Measurements from ENCODE around the gene GPC5. TPM values are rescaled to one million over a fixed set of nuclear protein-coding genes. Genes with fewer than 3 reads are reported as not detected.

GPC5 gene
- total and polyA plus RNA-seq, 2 of the 8 experiments (the other 6 are each of a cell fraction or from before 2014, with no cell fraction given), result 0.20 to 0.39 TPM

DNA sequence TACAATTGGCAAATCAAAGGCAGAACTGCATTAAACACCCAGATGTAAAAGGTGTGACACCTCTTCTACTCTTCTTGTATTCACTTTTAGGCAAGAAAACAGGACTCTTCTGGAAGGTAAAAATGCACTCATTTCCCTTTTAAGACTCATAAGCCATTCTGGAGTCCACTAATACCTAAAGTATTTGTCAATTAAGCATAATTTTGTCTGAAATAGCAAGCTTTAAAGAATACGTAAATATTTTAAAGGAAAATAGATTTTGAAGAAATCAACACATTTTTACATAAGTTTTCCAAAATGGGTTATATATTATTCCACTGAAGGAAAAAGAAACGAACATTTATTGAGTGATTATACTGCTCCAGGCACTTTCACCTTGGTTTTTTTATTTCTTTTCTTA lies 1166.5 kb downstream of the GPC5 start:
- POLR2A ChIA-PET (ENCODE audit: partially characterized antibody), result interaction anchor here (0.7 kb wide), 1 partner anchor 59 kb away, joined by 3 read pairs; no protein-coding TSS in a partner anchor
- no peak overlapping the region for H3K4me2 ChIP-seq (ENCODE audit: insufficient read depth in 1 of 2, low read depth in 2 of 2, low read length in 2 of 2)
- DNase-seq (ENCODE audit: low read depth in 1 of 2, low spot score in 2 of 2), result no peak

More for the DNA sequence above, 1166.5 kb downstream of the GPC5 start:
- Histone ChIP-seq H3K56ac (replicated peaks; ENCODE audit: insufficient read length, low read depth, low read length) (no peak overlapping the region), H4K91ac (replicated peaks; ENCODE audit: insufficient read length, low read length) (no peak overlapping the region), H4K5ac (ENCODE audit: insufficient read length, low read depth, low read length) (no peak overlapping the region), H3K4me1 (replicated peaks in 1 of 4; ENCODE audit: control insufficient read depth in 3 of 4, insufficient read depth in 4 of 4, low read length in 3 of 4) (no peaks in the 10 kb centered on the region), H3K4ac (replicated peaks; ENCODE audit: insufficient read length, low read depth, low read length) (no peak overlapping the region), H2BK12ac (ENCODE audit: low read depth, low read length) (no peak overlapping the region), H2AFZ (ENCODE audit: low read length) (no peak overlapping the region), H3K27me3 (replicated peaks in 1 of 4; ENCODE audit: control insufficient read depth in 3 of 4, extremely low read depth in 1 of 4, insufficient read depth in 3 of 4, low read length in 3 of 4) (no peaks in the 10 kb centered on the region), H3K79me1 (ENCODE audit: low read depth, low read length) (no peaks in the 10 kb centered on the region), H2AK5ac (ENCODE audit: low read depth, low read length) (no peak overlapping the region), H3K18ac (ENCODE audit: extremely low read depth, low read length) (no peak overlapping the region), H3K23me2 (ENCODE audit: low read depth, low read length) (no peaks in the 10 kb centered on the region), H3K4me3 (ENCODE audit: extremely low read depth in 1 of 4, insufficient read depth in 2 of 4, low read depth in 3 of 4, low read length in 4 of 4) (no peak overlapping the region), H2BK15ac (ENCODE audit: low read length) (no peak overlapping the region), H3K23ac (ENCODE audit: insufficient read length) (no peak overlapping the region), H3K36me3 (ENCODE audit: control insufficient read depth in 2 of 4, insufficient read depth in 4 of 4, low read length in 3 of 4) (no peaks in the 10 kb centered on the region), H2BK120ac (replicated peaks; ENCODE audit: low read depth, low read length) (no peak overlapping the region), H4K20me1 (replicated peaks in 1 of 2; ENCODE audit: control insufficient read depth in 1 of 2, insufficient read depth in 2 of 2, low read length in 2 of 2) (no peaks in the 10 kb centered on the region), H2BK5ac (ENCODE audit: low read depth, low read length) (no peak overlapping the region), H3K14ac (ENCODE audit: insufficient read length) (no peak overlapping the region), H4K8ac (ENCODE audit: extremely low read depth, insufficient read depth, low read length) (no peak overlapping the region), H3K79me2 (ENCODE audit: control insufficient read depth in 1 of 2, insufficient read depth in 2 of 2, low read length in 2 of 2) (no peaks in the 10 kb centered on the region), H3K9ac (replicated peaks in 1 of 4; ENCODE audit: extremely low read depth in 1 of 4, low read depth in 3 of 4, low read length in 3 of 4) (no peak overlapping the region), H3K27ac (ENCODE audit: low read depth, low read length) (no peak overlapping the region), H3K9me3 (ENCODE audit: insufficient read depth in 2 of 2, low read depth in 1 of 2, low read length in 1 of 2) (no peaks in the 10 kb centered on the region), H2BK20ac (ENCODE audit: low read length) (no peak overlapping the region)
- CTCF ChIA-PET (ENCODE audit: partially characterized antibody), result interaction anchor here (0.6 to 1.4 kb wide), 2 partner anchors 8 to 618 kb away, joined by 3 read pairs; no protein-coding TSS in a partner anchor
- TF ChIP-seq RFX5 (IDR thresholded peaks at IDR 0.05; ENCODE audit: borderline replicate concordance, low read depth, low read length), result no peak
- FAIRE-seq, result no peak
- WGBS, 2 experiments (ENCODE audit: extremely low coverage in 1 of 2, insufficient coverage in 1 of 2, insufficient read length in 1 of 2, insufficient replicate concordance in 2 of 2, low coverage in 1 of 2, low lambda C conversion rate in 2 of 2, missing lambda C conversion rate in 1 of 2), result 87% methylated on average over 2 of the region's 2 CpGs; no CpG with 5 or more reads in 1 of the 2 experiments

Data from H1 (cell line).